Sigmoid colon (tissue), 7 donors: ENCODE measurements around the gene SLC50A1. TPM values are rescaled to one million over a fixed set of nuclear protein-coding genes. Genes with fewer than 3 reads are reported as not detected.

ENCODE experiments used
- DNase-seq: peaks from one replicate; pipeline ENCODE4 v3.0.0-alpha.2; 2019
- H3K27ac ChIP-seq, 4 donors: fragments of 200-600 bp; sonication (generic); one replicate each; pipeline ENCODE4 v1.5.1; 2016 to 2019; ENCODE audit warnings: mild to moderate bottlenecking in 1 of 4
- H3K27me3 ChIP-seq, 3 donors: fragments of 200-600 bp; sonication (generic); one replicate each; pipeline ENCODE4 v1.5.1; 2019; ENCODE audit warnings: mild to moderate bottlenecking in 1 of 3
- H3K36me3 ChIP-seq, 4 donors: fragments of 200-600 bp; sonication (generic); one replicate each; pipeline ENCODE4 v1.5.1; 2016 to 2019
- H3K4me1 ChIP-seq, 4 donors: fragments of 200-600 bp; sonication (generic); one replicate each; pipeline ENCODE4 v1.5.1; 2017 to 2019
- H3K4me3 ChIP-seq, 4 donors: fragments of 200-600 bp; sonication (generic); one replicate each; pipeline ENCODE4 v1.5.1; 2017 to 2019; ENCODE audit warnings: mild to moderate bottlenecking in 2 of 4, moderate library complexity in 1 of 4
- H3K9me3 ChIP-seq, 4 donors: fragments of 200-600 bp in 3 of 4; sonication (generic) in 3 of 4; one replicate each; pipeline versions ENCODE4 v1.5.1 to v1.6.1; 2013 to 2019
- CTCF ChIP-seq, 4 experiments: fragments of 450-650 bp in 3 of 4; fragments of 200-600 bp in 1 of 4; IDR thresholded peaks; one replicate each; pipeline ENCODE4 v1.5.1; 2016 to 2019; ENCODE audit warnings: antibody characterized with exemption in 4 of 4, mild to moderate bottlenecking in 3 of 4, moderate library complexity in 2 of 4
- EP300 ChIP-seq, 4 donors: sonication (generic); formaldehyde crosslinking; IDR thresholded peaks; one replicate each; pipeline ENCODE4 v1.6.1; 2017; ENCODE audit warnings: antibody characterized with exemption in 4 of 4
- POLR2A ChIP-seq, 2 donors: fragments of 450-650 bp; IDR thresholded peaks; one replicate each; pipeline ENCODE4 v1.6.1; 2016; ENCODE audit warnings: antibody characterized with exemption in 2 of 2, mild to moderate bottlenecking in 2 of 2, moderate library complexity in 2 of 2
- POLR2AphosphoS5 ChIP-seq, 4 donors: sonication (generic); formaldehyde crosslinking; IDR thresholded peaks; one replicate each; pipeline ENCODE4 v1.6.1; 2017; ENCODE audit warnings: antibody characterized with exemption in 4 of 4
- WGBS, 2 donors: extraction: QIAGEN DNeasy Blood & Tissue Kit; methylation state at CpG; one replicate each; pipeline ENCODE4 v1.1.7; 2013; 5-methylcytosine and 5-hydroxymethylcytosine counted together
- intact Hi-C: fragments of 100-400 bp; cut with DNase I; formaldehyde crosslinking; loops from one replicate; pipeline ENCODE4 v1.15.1; 2023
- polyA plus RNA-seq, 3 donors: library from polyadenylated mRNA; stranded (reverse); fragments of 200-250 nt; gene quantifications; one replicate each; pipeline ENCODE4 v1.2.3, GENCODE V29; 2013
- total RNA-seq, 4 donors: library from RNA; depleted of rRNA; stranded (reverse); fragments of >200 nt; gene quantifications; one replicate each; pipeline ENCODE4 v1.1.0, GENCODE V29; 2016
- donor health status: healthy with polysubstance abuse.
- donor health status: Bipolar disorder and iron deficiency.
- donor health status: healthy.

Gene SLC50A1
- total and polyA plus RNA-seq, 7 donors = 8.0 to 151 (median 21.4) TPM

GRCh38 chr1:155185783-155186066 is 50.1 kb downstream of the SLC50A1 start:
- intact Hi-C loops = no loop called here
- Histone ChIP-seq H3K9me3 (no peaks in the 10 kb centered on the region), H3K4me3 (no peak overlapping the region), H3K4me1 (no peaks in the 10 kb centered on the region), H3K36me3 (no peaks in the 10 kb centered on the region), H3K27ac (no peak overlapping the region), H3K27me3 (no peaks in the 10 kb centered on the region)
- WGBS, 2 donors = 39 to 57% methylated on average over 6 of the region's 6 CpGs
- TF ChIP-seq CTCF (IDR thresholded peaks at IDR 0.05) (no peak), EP300 (IDR thresholded peaks at IDR 0.05) (no peak), POLR2A (IDR thresholded peaks at IDR 0.05) (no peak), POLR2AphosphoS5 (IDR thresholded peaks at IDR 0.05) (no peak)
- no peak for DNase-seq

GRCh38 chr1:155186067-155186793 is 50.6 kb downstream of the SLC50A1 start:
- TF ChIP-seq CTCF (IDR thresholded peaks at IDR 0.05) (no peak), EP300 (IDR thresholded peaks at IDR 0.05) (no peak), POLR2A (IDR thresholded peaks at IDR 0.05) (no peak), POLR2AphosphoS5 (IDR thresholded peaks at IDR 0.05) (no peak)
- no peaks in the 10 kb centered on the region for H3K9me3 ChIP-seq
- intact Hi-C loops = no loop called here
- 31 to 69% methylated on average over 8 of the region's 8 CpGs for WGBS, 2 donors
- no peak overlapping the region for H3K27ac ChIP-seq
- H3K4me3 ChIP-seq = no peak overlapping the region
- H3K4me1 ChIP-seq = no peaks in the 10 kb centered on the region
- DNase-seq = peak; percentile 40
- no peaks in the 10 kb centered on the region for H3K36me3 ChIP-seq
- H3K27me3 ChIP-seq = no peaks in the 10 kb centered on the region

GRCh38 chr1:155186794-155187455 is 51.3 kb downstream of the SLC50A1 start:
- DNase-seq = peak; percentile 40
- intact Hi-C loops = no loop called here
- Histone ChIP-seq H3K27ac (no peak overlapping the region), H3K9me3 (no peaks in the 10 kb centered on the region), H3K36me3 (no peaks in the 10 kb centered on the region), H3K27me3 (no peaks in the 10 kb centered on the region), H3K4me1 (peaks cover 0 to under 1% (median 0%) of the 10 kb centered on the region in 4 donors), H3K4me3 (no peak overlapping the region)
- TF ChIP-seq CTCF (IDR thresholded peaks at IDR 0.05) (no peak), EP300 (IDR thresholded peaks at IDR 0.05) (no peak), POLR2A (IDR thresholded peaks at IDR 0.05) (no peak), POLR2AphosphoS5 (IDR thresholded peaks at IDR 0.05) (no peak)
- 51 to 73% methylated on average over 14 of the region's 14 CpGs for WGBS, 2 donors

GRCh38 chr1:155187456-155187891 is 51.8 kb downstream of the SLC50A1 start:
- WGBS, 2 donors = 78 to 83% methylated on average over 16 of the region's 16 CpGs
- DNase-seq = peak; percentile 53
- Histone ChIP-seq H3K36me3 (no peaks in the 10 kb centered on the region), H3K4me3 (no peak overlapping the region), H3K4me1 (peaks cover 0 to 6% (median 2%) of the 10 kb centered on the region in 4 donors), H3K27ac (no peak overlapping the region), H3K9me3 (no peaks in the 10 kb centered on the region), H3K27me3 (no peaks in the 10 kb centered on the region)
- intact Hi-C loops = no loop called here
- TF ChIP-seq CTCF (IDR thresholded peaks at IDR 0.05) = no peak
- no peak for TF ChIP-seq POLR2A (IDR thresholded peaks at IDR 0.05)
- TF ChIP-seq POLR2AphosphoS5 (IDR thresholded peaks at IDR 0.05) = no peak
- TF ChIP-seq EP300 (IDR thresholded peaks at IDR 0.05) = no peak
